Peyer's patch (tissue), 4 donors: Measurements from ENCODE around the gene CRTAP. TPM values are rescaled to one million over a fixed set of nuclear protein-coding genes. Genes with fewer than 3 reads are reported as not detected.
"Not testable (repeated sequence)": the region's sequence is repeated elsewhere in the genome, so short reads cannot be mapped to it uniquely, and the experiment has no call there.

Source experiments
- DNase-seq, 3 donors: peaks; one replicate each; pipeline ENCODE4 v3.0.0-alpha.2; 2017 to 2019
- H3K27ac ChIP-seq, 4 donors: fragments of 200-600 bp; sonication (generic); one replicate each; pipeline ENCODE4 v1.5.1; 2016 to 2019
- H3K27me3 ChIP-seq, 2 donors: fragments of 200-600 bp; sonication (generic); one replicate each; pipeline ENCODE4 v1.5.1; 2019
- H3K36me3 ChIP-seq, 3 donors: fragments of 200-600 bp; sonication (generic); one replicate each; pipeline ENCODE4 v1.5.1; 2016 to 2019
- H3K4me1 ChIP-seq, 4 donors: fragments of 200-600 bp; sonication (generic); one replicate each; pipeline ENCODE4 v1.5.1; 2016 to 2019
- H3K4me3 ChIP-seq, 4 donors: fragments of 200-600 bp; sonication (generic); 1 replicate in 3 of 4; 2 replicates in 1 of 4; pipeline ENCODE4 v1.5.1; 2016 to 2019; ENCODE audit warnings: mild to moderate bottlenecking in 1 of 4
- H3K9me3 ChIP-seq, 4 donors: fragments of 200-600 bp; sonication (generic); one replicate each; pipeline ENCODE4 v1.5.1; 2016 to 2019; ENCODE audit warnings: mild to moderate bottlenecking in 1 of 4
- CTCF ChIP-seq, 6 experiments: fragments of 450-650 bp in 4 of 6; fragments of 200-600 bp in 2 of 6; sonication (generic) in 1 of 6; IDR thresholded peaks; one replicate each; pipeline ENCODE4 v1.5.1; 2017 to 2019; ENCODE audit warnings: antibody characterized with exemption in 6 of 6, mild to moderate bottlenecking in 3 of 6, moderate library complexity in 1 of 6
- POLR2A ChIP-seq, 2 donors: fragments of 450-650 bp; IDR thresholded peaks; one replicate each; pipeline ENCODE4 v1.5.1; 2017; ENCODE audit warnings: antibody characterized with exemption in 2 of 2, mild to moderate bottlenecking in 2 of 2, moderate library complexity in 2 of 2
- total RNA-seq, 4 donors: library from RNA; depleted of rRNA; stranded (reverse); fragments of >200 nt; gene quantifications; one replicate each; pipeline ENCODE4 v1.1.0, GENCODE V29; 2016

The CRTAP gene
- total RNA-seq, 4 donors from 2014 or later = 32.9 to 127 (median 46.4) TPM

GRCh38 chr3:33152363-33153360 lies 38.8 kb downstream of the CRTAP start:
- no peak for DNase-seq
- no peak for TF ChIP-seq CTCF (IDR thresholded peaks at IDR 0.05)
- no peak for TF ChIP-seq POLR2A (IDR thresholded peaks at IDR 0.05)
- H3K36me3 ChIP-seq = no peaks in the 10 kb centered on the region
- H3K9me3 ChIP-seq = no peaks in the 10 kb centered on the region
- H3K27me3 ChIP-seq = no peaks in the 10 kb centered on the region
- no peak overlapping the region for H3K4me3 ChIP-seq
- H3K4me1 ChIP-seq = no peaks in the 10 kb centered on the region
- H3K27ac ChIP-seq = no peak overlapping the region

GRCh38 chr3:33153782-33154181 lies 40.0 kb downstream of the CRTAP start:
- DNase-seq = no peak
- Histone ChIP-seq H3K4me1 (no peaks in the 10 kb centered on the region), H3K27ac (no peak overlapping the region), H3K27me3 (no peaks in the 10 kb centered on the region), H3K4me3 (no peak overlapping the region), H3K9me3 (no peaks in the 10 kb centered on the region), H3K36me3 (no peaks in the 10 kb centered on the region)
- TF ChIP-seq CTCF (IDR thresholded peaks at IDR 0.05) (no peak), POLR2A (IDR thresholded peaks at IDR 0.05) (no peak)

GRCh38 chr3:33155301-33155700 lies 41.5 kb downstream of the CRTAP start:
- Histone ChIP-seq H3K27ac (no peak overlapping the region), H3K4me1 (no peaks in the 10 kb centered on the region), H3K27me3 (no peaks in the 10 kb centered on the region), H3K9me3 (no peaks in the 10 kb centered on the region), H3K4me3 (no peak overlapping the region), H3K36me3 (no peaks in the 10 kb centered on the region)
- no peak for DNase-seq
- TF ChIP-seq POLR2A (IDR thresholded peaks at IDR 0.05) (no peak), CTCF (IDR thresholded peaks at IDR 0.05) (no peak)

- H3K36me3 ChIP-seq = no peaks in the 10 kb centered on the region
- H3K27ac ChIP-seq = no peak overlapping the region
- TF ChIP-seq POLR2A (IDR thresholded peaks at IDR 0.05) (no peak), CTCF (IDR thresholded peaks at IDR 0.05) (no peak)
- no peak for DNase-seq
- no peaks in the 10 kb centered on the region for H3K4me1 ChIP-seq
- H3K9me3 ChIP-seq = no peaks in the 10 kb centered on the region
- H3K4me3 ChIP-seq = no peak overlapping the region
- no peaks in the 10 kb centered on the region for H3K27me3 ChIP-seq
Measured at GRCh38 chr3:33159234-33159633, 45.4 kb downstream of the CRTAP start.

GRCh38 chr3:33159981-33160380 lies 46.2 kb downstream of the CRTAP start:
- no peaks in the 10 kb centered on the region for H3K27me3 ChIP-seq
- H3K27ac ChIP-seq = no peak overlapping the region
- no peak for DNase-seq
- H3K4me1 ChIP-seq = no peaks in the 10 kb centered on the region
- H3K36me3 ChIP-seq = no peaks in the 10 kb centered on the region
- no peak overlapping the region for H3K4me3 ChIP-seq
- H3K9me3 ChIP-seq = no peaks in the 10 kb centered on the region
- no peak for TF ChIP-seq CTCF (IDR thresholded peaks at IDR 0.05)
- TF ChIP-seq POLR2A (IDR thresholded peaks at IDR 0.05) = no peak

GRCh38 chr3:33162621-33163020 lies 48.8 kb downstream of the CRTAP start:
- not testable (repeated sequence) for H3K4me1 ChIP-seq, DNase-seq, H3K27ac ChIP-seq, H3K36me3 ChIP-seq, H3K27me3 ChIP-seq, H3K9me3 ChIP-seq, H3K4me3 ChIP-seq
